B cell (primary cell): ENCODE results near the gene IGSF3.

Source experiments
- CTCF ChIP-seq: fragments of 200-600 bp; IDR thresholded peaks from one replicate; pipeline ENCODE4 v1.8.0; 2022; ENCODE audit warnings: antibody characterized with exemption, mild to moderate bottlenecking
- EZH2 ChIP-seq: IDR thresholded peaks from 2 replicates; pipeline ENCODE4 v1.6.1; 2012; ENCODE audit warnings: borderline replicate concordance, low read depth, mild to moderate bottlenecking, moderate library complexity, low read length; ENCODE audit not compliant: insufficient read depth, poor library complexity, severe bottlenecking

DNA sequence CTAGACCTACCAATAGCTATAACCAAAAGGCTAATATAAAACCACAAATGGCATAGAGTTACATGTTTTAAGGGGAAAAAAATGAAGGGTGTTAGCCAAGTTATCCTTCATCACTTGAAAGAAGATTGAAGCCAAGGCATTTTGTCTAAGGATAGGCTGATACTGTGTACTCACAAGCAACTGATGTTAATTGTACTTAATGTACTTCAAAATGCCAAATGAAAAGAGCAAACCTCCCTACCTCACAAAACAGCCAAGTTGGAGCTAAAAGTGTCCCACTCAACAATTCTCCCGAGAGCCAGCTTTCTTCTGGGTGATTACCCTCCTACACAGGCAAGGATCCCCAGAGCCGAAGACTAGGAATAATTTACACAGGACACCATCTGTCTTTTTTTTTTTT, 4.4 kb upstream of the IGSF3 start:
- TF ChIP-seq CTCF = no peak
- no peak for TF ChIP-seq EZH2
